Suprapubic skin (tissue), 3 donors: Measurements from ENCODE around the gene RNF112.

Source experiments
- CTCF ChIP-seq, 2 donors: fragments of 200-600 bp in 1 of 2; fragments of 450-650 bp in 1 of 2; sonication (generic) in 1 of 2; IDR thresholded peaks; one replicate each; pipeline ENCODE4 v1.5.1; 2016 to 2019; ENCODE audit warnings: antibody characterized with exemption in 2 of 2, mild to moderate bottlenecking in 1 of 2, moderate library complexity in 1 of 2
- POLR2A ChIP-seq, 2 donors: fragments of 450-650 bp; IDR thresholded peaks; one replicate each; pipeline ENCODE4 v1.6.1; 2017; ENCODE audit warnings: antibody characterized with exemption in 2 of 2, mild to moderate bottlenecking in 2 of 2, moderate library complexity in 2 of 2

GRCh38 chr17:19365499-19365817 is 45.6 kb upstream of the RNF112 start:
- TF ChIP-seq CTCF (IDR thresholded peaks at IDR 0.05) (no peak), POLR2A (IDR thresholded peaks at IDR 0.05) (no peak)
